NCI-H510A (cell line): ENCODE measurements around the gene SPRR2D.
"Not testable (repeated sequence)": the region's sequence is repeated elsewhere in the genome, so short reads cannot be mapped to it uniquely, and the experiment has no call there.

Experiments
- DNase-seq: peaks from one replicate; lab custom pipeline; 2025; lab: John Stamatoyannopoulos, UW

SPRR2D gene

GRCh38 chr1:153011235-153011758, 29.6 kb downstream of the SPRR2D start:
- not testable (repeated sequence) for DNase-seq

DNA sequence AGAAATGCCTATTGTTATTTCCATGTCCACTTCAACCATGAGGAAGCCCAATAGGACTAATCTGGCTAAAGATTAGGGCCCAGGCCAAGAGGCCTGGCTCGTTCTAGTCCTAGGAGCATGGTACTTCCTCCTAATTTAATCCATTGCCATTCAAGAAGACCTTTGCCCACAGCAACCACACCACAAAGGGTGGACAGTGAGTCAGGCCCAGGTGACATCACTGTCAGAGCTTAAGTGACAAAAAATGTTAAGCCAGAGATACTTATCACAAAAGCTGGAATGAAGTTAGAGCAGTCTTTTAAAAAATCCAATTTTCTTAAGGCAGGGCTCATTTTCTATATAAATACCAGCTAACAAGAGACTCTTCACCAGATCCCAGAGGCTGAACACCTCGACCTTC, 39.5 kb downstream of the SPRR2D start, which contains the start of gene SPRR3:
TSS of gene SPRR3 (plus strand) at position 368 of the 400 bp plus-strand sequence. CDS start 1,272 bp downstream, outside the sequence.
- no peak for DNase-seq

GRCh38 chr1:153000294-153000693, 40.6 kb downstream of the SPRR2D start:
- no peak for DNase-seq

DNA sequence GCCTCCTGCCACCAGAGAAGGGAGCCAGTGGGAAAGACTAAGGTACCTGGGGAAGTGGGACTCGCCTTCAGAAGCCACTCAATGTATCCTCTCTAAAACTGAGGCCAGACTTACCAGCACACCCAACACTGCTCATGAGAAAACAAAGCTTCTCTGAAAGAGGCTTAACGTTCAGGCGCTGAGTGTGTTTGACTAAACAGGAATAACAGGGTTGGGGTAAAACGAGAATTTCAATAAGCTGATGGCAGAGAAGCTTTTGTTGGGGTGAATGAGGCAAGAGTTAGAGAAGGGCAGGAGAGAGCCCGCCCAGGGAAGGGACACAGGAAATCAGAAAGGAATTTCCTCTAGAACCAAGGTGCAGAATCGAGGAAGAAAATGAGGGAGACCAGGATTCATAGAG, 41.1 kb downstream of the SPRR2D start:
- DNase-seq = no peak

DNA sequence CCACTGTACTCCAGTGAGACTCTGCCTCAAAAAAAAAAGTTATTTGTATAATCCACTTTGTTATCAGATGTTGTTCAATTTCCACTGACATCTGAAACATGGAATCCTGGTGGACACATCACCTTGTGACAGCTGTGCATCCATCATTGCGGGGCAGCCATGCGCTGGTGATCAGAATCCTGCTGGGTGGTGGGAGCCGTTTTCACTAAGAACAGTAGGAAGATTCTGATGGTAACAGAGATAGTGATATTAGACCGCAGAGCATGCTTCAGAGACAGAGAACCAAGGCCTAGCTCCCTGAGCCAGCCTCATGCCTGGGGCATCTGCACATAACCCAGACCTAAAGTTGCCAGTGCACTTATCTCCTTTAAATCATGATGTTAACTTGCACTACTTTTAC, 42.4 kb downstream of the SPRR2D start:
- no peak for DNase-seq

GRCh38 chr1:152997901-152998300, 43.0 kb downstream of the SPRR2D start:
- DNase-seq = no peak

- DNase-seq = no peak
Observed at GRCh38 chr1:152996633-152997400, 44.1 kb downstream of the SPRR2D start.

DNA sequence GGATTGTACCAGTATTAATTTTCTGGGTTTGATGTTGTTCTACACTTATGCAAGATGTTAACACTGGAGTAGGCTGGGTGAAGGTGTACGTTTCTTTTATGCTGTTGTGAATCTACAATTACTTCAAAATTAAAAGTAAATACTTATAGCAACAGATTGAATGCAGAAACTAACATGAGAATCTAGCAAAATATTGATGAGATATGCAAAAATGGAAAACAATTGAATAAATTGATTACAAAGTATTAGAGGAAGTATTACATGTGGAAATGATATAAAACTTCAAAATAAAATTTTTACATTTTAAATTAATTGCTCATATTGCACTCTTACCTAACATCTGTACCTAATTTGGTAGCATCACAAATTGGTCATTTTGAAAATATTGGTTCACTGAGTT, 45.1 kb downstream of the SPRR2D start:
- DNase-seq = no peak

- no peak for DNase-seq
Observed at GRCh38 chr1:152993186-152993585, 47.7 kb downstream of the SPRR2D start.
